GM12872 (cell line): ENCODE measurements around the gene TAF1D.

Source experiments
- TF ChIP-seq, protein P1 (sequence below): IDR thresholded peaks from 3 replicates; pipeline ENCODE4 v1.5.1; 2011; ENCODE audit warnings: low read depth, mild to moderate bottlenecking, low read length, moderate library complexity; ENCODE audit not compliant: insufficient read depth

TAF1D gene

DNA sequence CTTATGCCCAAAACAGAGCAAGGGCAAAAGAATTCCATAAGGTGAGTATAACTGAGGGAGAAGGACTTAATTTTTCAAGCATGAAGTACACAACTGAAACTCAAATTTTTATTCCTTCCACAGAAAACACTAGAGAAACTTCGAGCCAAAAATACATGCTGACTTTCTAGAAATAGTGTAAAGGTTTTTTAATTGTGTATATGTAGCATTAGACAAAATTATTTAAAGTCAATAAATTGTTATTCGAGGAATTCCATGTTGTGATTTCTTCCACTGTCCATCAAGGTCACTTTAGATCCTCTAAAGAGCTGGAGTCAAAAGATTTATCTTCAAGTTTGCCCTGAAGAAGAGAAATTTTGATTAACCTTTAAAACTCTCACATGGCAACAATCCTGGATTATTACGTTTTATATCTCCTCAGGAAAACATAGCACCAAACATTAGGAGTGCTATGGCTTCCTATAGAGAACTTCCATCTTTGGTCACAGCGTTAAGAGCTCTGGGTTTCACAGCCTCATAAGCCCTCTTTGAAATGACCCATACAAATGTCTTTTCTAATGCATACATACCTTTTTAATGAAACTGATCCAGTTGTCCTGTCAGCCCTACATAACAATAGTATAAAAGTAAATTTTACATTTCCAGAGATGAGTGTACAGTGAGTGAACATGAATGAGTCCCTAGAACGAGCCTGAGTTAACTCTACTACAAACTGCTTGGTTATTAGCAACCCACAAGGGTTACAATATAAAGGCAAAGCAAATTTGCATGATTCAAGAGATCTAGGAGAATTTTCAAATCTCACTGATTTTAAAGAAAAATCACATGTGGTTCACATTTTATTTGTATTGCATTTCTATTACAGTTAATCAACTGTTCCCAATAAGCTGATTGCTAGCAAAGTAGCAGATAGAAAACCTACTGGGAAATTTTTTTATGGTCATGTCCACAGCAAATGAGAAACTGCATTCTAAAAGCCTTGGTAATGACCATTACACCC is 10.9 kb downstream of the TAF1D start:
- TF ChIP-seq, protein P1, sequence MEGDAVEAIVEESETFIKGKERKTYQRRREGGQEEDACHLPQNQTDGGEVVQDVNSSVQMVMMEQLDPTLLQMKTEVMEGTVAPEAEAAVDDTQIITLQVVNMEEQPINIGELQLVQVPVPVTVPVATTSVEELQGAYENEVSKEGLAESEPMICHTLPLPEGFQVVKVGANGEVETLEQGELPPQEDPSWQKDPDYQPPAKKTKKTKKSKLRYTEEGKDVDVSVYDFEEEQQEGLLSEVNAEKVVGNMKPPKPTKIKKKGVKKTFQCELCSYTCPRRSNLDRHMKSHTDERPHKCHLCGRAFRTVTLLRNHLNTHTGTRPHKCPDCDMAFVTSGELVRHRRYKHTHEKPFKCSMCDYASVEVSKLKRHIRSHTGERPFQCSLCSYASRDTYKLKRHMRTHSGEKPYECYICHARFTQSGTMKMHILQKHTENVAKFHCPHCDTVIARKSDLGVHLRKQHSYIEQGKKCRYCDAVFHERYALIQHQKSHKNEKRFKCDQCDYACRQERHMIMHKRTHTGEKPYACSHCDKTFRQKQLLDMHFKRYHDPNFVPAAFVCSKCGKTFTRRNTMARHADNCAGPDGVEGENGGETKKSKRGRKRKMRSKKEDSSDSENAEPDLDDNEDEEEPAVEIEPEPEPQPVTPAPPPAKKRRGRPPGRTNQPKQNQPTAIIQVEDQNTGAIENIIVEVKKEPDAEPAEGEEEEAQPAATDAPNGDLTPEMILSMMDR: no peak

DNA sequence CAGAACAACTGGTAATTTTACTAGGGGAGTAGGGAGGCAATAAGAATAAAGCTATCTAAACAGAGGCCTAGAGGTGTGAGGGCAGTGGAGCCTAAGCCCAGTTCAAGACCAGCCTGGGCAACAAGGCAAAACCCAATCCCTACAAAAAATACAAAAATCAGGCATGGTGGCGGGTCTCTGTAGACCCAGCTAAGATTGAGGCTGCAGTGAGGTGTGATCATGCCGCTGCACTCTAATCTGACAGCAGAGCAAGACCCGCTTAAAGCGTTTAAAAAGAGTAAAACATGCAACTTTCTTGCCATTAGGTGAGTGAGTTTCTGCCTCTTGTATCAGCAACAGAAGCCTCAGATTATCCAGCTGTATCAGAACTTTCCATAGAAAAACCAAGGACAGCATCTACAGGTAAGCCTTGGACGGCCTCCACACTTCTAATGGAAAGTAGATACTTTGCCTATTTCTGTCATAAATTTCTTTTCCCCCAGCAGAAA is 12.1 kb downstream of the TAF1D start:
- TF ChIP-seq, protein P1: no peak

DNA sequence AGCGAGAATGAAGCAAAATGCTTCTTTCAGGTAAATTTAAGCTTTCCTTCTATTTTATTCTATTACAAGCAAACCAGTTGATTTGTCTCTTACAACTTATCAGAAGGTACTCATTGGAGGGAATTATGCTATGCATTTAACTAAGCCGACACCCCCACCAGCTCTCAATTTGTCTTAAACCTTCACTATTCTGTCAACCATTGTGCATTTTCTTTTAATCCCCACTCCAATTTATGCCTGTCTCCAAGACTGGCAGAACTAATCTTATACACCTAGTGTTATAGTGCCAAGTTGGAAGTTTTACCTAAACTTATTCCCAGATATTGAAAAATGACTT is 12.5 kb downstream of the TAF1D start:
- TF ChIP-seq, protein P1: no peak

DNA sequence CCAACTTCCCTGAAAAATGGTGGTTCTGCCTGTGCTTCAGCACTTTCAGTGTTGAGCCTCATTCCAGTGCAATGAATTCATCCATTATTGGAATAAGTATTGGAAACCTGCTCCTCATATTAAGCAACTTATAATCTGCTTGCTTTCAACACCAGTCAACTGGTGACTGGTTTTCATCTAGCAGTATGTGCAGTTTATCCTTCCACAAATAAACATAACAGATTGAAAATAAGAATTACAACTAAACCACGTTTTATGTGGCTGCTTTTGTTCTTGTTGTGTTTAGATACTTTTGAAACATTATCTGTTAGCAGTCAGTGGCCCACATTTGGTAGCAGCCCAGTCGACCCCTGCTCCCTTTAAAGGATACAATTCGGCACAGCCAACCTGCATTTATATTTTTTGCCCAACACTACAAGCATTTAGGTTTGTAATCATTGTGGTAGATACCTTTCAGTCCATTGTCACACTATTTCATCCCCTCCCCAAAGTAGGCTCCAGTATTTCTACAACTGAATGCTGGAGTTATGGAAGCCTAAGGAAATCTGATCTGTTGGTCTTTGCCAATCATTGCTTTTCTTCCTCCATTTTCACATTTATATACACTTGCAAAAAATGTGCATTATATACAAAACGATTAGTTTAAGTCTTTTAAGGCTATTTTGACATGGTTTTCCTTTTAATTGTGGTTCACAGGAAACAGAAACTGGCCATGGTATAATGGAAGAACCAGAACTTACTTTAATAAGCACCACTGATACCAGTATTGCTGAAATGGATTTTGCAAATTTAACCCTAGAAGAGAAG is 13.1 kb downstream of the TAF1D start:
- TF ChIP-seq, protein P1: no peak

DNA sequence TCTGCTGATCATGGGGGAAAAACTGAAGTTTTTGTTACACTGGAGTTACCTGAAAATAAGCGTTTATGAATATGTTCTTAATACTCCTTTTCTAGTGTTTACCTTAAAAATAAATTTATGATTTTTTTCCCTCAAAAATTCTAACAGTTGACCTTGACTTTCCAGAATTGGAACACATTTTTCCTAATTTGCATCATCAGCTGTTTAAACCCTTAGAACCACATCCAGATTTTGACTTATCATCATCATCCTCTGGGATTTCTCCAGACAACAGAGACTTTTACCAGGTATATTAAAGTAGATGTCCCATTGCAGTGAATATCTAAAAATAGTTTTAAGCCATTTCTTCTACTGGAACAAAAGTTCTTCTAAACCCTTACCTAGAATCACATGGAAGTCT is 17.2 kb downstream of the TAF1D start:
- TF ChIP-seq, protein P1: no peak

DNA sequence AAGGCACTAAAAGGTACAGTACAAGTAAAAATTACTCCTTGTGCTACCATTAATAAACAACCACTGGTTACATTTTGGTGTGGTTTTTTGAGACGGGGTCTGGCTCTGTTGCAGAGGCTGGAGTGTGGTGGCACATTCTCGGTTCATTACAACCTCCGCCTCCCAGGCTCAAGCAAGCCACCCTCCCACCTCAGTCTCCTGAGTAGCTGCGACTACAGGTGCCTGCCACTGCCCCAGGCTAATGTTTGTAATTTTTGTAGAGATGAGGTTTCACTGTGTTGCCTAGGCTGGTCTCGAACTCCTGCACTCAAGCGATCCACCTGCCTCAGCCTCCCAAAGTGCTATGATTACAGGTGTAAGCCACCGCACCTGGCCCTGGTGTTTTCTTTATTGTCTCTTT is 20.8 kb downstream of the TAF1D start:
- TF ChIP-seq, protein P1: no peak

DNA sequence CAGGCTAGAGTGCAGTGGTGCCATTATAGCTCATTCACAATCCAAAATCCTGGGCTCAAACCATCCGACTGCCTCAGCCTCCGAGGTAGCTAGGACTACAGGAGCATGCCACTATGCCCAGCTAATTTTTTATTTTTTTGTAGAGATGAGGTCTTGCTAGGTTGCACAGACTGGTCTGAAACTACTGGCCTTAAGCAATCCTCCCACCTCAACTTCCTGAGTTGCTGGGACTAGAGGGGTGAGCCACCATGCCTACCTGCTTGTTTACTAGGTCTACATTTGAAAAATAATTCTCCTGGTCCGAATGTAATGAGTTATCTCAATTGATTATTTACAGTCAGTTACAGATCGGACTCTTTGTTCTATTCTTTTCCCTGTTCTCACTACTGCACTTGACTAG is 22.0 kb downstream of the TAF1D start:
- TF ChIP-seq, protein P1: no peak
